ENCODE data around the gene LRRC61. TPM values are rescaled to one million over a fixed set of nuclear protein-coding genes. Genes with fewer than 3 reads are reported as not detected.
A peak's percentile ranks its signal among the peaks of the same experiment; 100 is the strongest.

Gene LRRC61
- total and polyA plus RNA-seq, 2 of the 13 experiments (the other 11 are each of a cell fraction or from before 2014, with no cell fraction given): 33.0 to 34.8 TPM

- TF ChIP-seq ZSCAN9 (CRISPR knock-in tag; IDR thresholded peaks at IDR 0.05; ENCODE audit: borderline replicate concordance) (0 out of 2 replicates have a peak, but pooled peaks have one; percentile 3), SNAI1 (CRISPR knock-in tag; IDR thresholded peaks at IDR 0.05; ENCODE audit: borderline replicate concordance) (no peak), PPARG (CRISPR knock-in tag; conservative IDR thresholded peaks at IDR 0.05) (no peak), ZNF615 (CRISPR knock-in tag; IDR thresholded peaks at IDR 0.05; ENCODE audit: borderline replicate concordance) (no peak), ZSCAN5A (CRISPR knock-in tag; IDR thresholded peaks at IDR 0.05; ENCODE audit: borderline replicate concordance) (no peak), ZNF749 (CRISPR knock-in tag; IDR thresholded peaks at IDR 0.05; ENCODE audit: borderline replicate concordance) (no peak), RXRA (CRISPR knock-in tag; IDR thresholded peaks at IDR 0.05) (0 out of 2 replicates have a peak, but pooled peaks have one; percentile 0), NCOR1 (IDR thresholded peaks at IDR 0.05; ENCODE audit: borderline replicate concordance, low read length) (no peak), ZNF770 (CRISPR knock-in tag; IDR thresholded peaks at IDR 0.05) (no peak), ELF1 (CRISPR knock-in tag; IDR thresholded peaks at IDR 0.05) (no peak), ZFP90 (CRISPR knock-in tag; IDR thresholded peaks at IDR 0.05; ENCODE audit: borderline replicate concordance) (no peak), ZGPAT (CRISPR knock-in tag; IDR thresholded peaks at IDR 0.05) (no peak), ARID5B (CRISPR knock-in tag; IDR thresholded peaks at IDR 0.05) (no peak)
- TF ChIP-seq, protein P1, sequence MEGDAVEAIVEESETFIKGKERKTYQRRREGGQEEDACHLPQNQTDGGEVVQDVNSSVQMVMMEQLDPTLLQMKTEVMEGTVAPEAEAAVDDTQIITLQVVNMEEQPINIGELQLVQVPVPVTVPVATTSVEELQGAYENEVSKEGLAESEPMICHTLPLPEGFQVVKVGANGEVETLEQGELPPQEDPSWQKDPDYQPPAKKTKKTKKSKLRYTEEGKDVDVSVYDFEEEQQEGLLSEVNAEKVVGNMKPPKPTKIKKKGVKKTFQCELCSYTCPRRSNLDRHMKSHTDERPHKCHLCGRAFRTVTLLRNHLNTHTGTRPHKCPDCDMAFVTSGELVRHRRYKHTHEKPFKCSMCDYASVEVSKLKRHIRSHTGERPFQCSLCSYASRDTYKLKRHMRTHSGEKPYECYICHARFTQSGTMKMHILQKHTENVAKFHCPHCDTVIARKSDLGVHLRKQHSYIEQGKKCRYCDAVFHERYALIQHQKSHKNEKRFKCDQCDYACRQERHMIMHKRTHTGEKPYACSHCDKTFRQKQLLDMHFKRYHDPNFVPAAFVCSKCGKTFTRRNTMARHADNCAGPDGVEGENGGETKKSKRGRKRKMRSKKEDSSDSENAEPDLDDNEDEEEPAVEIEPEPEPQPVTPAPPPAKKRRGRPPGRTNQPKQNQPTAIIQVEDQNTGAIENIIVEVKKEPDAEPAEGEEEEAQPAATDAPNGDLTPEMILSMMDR (CRISPR knock-in tag; IDR thresholded peaks at IDR 0.05): peak; percentile 2; the same call in 1 of the 2 replicates
- TF ChIP-seq, protein P2, sequence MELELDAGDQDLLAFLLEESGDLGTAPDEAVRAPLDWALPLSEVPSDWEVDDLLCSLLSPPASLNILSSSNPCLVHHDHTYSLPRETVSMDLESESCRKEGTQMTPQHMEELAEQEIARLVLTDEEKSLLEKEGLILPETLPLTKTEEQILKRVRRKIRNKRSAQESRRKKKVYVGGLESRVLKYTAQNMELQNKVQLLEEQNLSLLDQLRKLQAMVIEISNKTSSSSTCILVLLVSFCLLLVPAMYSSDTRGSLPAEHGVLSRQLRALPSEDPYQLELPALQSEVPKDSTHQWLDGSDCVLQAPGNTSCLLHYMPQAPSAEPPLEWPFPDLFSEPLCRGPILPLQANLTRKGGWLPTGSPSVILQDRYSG (CRISPR knock-in tag; IDR thresholded peaks at IDR 0.05): no peak
Measured at GRCh38 chr7:150379441-150380379, 56.6 kb downstream of the LRRC61 start (continued).

All from HepG2 (cell line).